Adrenal gland (tissue), 5 donors: ENCODE measurements around the gene UNC93B1.
"Not testable (repeated sequence)": the region's sequence is repeated elsewhere in the genome, so short reads cannot be mapped to it uniquely, and the experiment has no call there.

Experiments used
- CTCF ChIP-seq, 6 experiments: fragments of 450-650 bp in 4 of 6; fragments of 200-600 bp in 2 of 6; sonication (generic) in 1 of 6; IDR thresholded peaks; 1 replicate in 5 of 6; 2 replicates in 1 of 6; pipeline versions ENCODE4 v1.5.1 to v1.8.0; 2016 to 2021; ENCODE audit warnings: antibody characterized with exemption in 6 of 6, mild to moderate bottlenecking in 2 of 6, moderate library complexity in 1 of 6
- POLR2A ChIP-seq, 2 donors: fragments of 450-650 bp; IDR thresholded peaks; one replicate each; pipeline ENCODE4 v1.6.1; 2017; ENCODE audit warnings: antibody characterized with exemption in 2 of 2, mild to moderate bottlenecking in 2 of 2, moderate library complexity in 1 of 2
- donor health status: DM: no; HTN: no; CAD: no.

GRCh38 chr11:67947785-67948184 lies 56.1 kb downstream of the UNC93B1 start:
- TF ChIP-seq CTCF, POLR2A (IDR thresholded peaks at IDR 0.05): not testable (repeated sequence)
